Right lobe of liver (tissue), 4 donors: ENCODE measurements around the gene RDH8.

Experiments used
- POLR2A ChIP-seq: fragments of 450-650 bp; IDR thresholded peaks from one replicate; pipeline ENCODE4 v1.6.1; 2017; ENCODE audit warnings: antibody characterized with exemption, mild to moderate bottlenecking
- TF ChIP-seq, protein P1 (sequence below), 4 donors: fragments of 200-600 bp in 3 of 4; fragments of 450-650 bp in 1 of 4; IDR thresholded peaks; one replicate each; pipeline versions ENCODE4 v1.5.1 to v1.8.0; 2016 to 2022; ENCODE audit warnings: antibody characterized with exemption in 4 of 4, mild to moderate bottlenecking in 2 of 4
- donor health status: DM: no; HTN: no; CAD: no.
- donor health status: DM: no; HTN: no; CAD: no.
- donor health status: DM: no; HTN: yes; CAD: no.

DNA sequence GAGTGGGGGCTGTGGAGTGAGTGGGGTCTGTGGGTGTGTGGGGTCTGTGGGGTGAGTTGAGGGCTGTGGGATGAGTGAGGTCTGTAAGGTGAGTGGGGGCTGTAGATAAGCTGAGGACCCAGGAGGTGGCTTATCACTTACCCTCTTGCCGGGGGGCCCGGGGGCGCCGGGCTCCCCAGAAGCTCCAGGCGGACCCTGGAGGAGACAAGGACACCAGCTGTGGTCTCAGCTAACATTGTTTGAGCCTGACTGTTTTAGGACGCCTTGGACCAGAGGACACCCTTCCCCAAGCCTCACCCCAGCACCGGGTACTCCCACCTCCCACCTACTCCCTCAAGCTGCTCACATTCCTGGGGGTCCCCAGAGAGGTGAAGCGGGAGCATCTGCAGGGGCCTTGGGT, 42.8 kb upstream of the RDH8 start:
- TF ChIP-seq, protein P1, sequence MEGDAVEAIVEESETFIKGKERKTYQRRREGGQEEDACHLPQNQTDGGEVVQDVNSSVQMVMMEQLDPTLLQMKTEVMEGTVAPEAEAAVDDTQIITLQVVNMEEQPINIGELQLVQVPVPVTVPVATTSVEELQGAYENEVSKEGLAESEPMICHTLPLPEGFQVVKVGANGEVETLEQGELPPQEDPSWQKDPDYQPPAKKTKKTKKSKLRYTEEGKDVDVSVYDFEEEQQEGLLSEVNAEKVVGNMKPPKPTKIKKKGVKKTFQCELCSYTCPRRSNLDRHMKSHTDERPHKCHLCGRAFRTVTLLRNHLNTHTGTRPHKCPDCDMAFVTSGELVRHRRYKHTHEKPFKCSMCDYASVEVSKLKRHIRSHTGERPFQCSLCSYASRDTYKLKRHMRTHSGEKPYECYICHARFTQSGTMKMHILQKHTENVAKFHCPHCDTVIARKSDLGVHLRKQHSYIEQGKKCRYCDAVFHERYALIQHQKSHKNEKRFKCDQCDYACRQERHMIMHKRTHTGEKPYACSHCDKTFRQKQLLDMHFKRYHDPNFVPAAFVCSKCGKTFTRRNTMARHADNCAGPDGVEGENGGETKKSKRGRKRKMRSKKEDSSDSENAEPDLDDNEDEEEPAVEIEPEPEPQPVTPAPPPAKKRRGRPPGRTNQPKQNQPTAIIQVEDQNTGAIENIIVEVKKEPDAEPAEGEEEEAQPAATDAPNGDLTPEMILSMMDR (IDR thresholded peaks at IDR 0.05): no peak
- TF ChIP-seq POLR2A: no peak
